ENCODE measurements around the gene GPAM. TPM values are rescaled to one million over a fixed set of nuclear protein-coding genes. Genes with fewer than 3 reads are reported as not detected.
A peak's percentile ranks its signal among the peaks of the same experiment; 100 is the strongest.
"Not testable (repeated sequence)": the region's sequence is repeated elsewhere in the genome, so short reads cannot be mapped to it uniquely, and the experiment has no call there.

GPAM gene
- total RNA-seq, 2 experiments from 2014 or later = 7.5 to 13.0 TPM

DNA sequence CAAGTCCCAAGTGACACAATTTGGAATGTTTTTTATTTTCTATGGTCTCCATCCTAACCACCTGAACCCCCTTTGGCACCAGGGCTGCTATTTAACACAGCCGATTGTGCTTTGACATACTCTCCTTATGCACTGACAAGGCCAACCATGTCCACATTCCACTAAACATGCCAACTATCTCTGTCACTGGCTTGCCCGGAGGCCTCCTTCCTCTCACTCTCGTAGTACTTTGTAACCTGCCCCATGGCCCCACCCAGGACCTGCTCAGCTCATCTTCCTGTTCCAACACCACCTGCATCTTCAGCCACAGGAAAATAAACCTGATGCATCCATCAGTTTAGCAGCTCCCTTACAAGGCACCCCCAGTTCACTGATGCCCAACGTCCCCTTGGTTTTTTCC, 63.1 kb downstream of the GPAM start:
- ChIA-PET POLR2A (no interaction called here), CTCF (ENCODE audit: unreplicated experiment) (no interaction called here)
- Histone ChIP-seq H3K27ac (ENCODE audit: low read depth, low read length, poor library complexity, severe bottlenecking) (no peak overlapping the region), H3K9me2 (ENCODE audit: insufficient read depth, low read length) (no peaks in the 10 kb centered on the region), H3K4me1 (ENCODE audit: insufficient read depth, low read length, poor library complexity, severe bottlenecking) (no peaks in the 10 kb centered on the region), H3K9me3 (ENCODE audit: low read length) (no peaks in the 10 kb centered on the region), H2AFZ (ENCODE audit: low read length) (no peak overlapping the region), H3K4me2 (ENCODE audit: low read length) (no peak overlapping the region), H3K79me2 (ENCODE audit: insufficient read depth, low read depth, low read length) (no peaks in the 10 kb centered on the region), H4K20me1 (ENCODE audit: insufficient read depth, low read length) (no peaks in the 10 kb centered on the region), H3K4me3 (ENCODE audit: low read depth, low read length, poor library complexity, severe bottlenecking) (no peak overlapping the region), H3K36me3 (ENCODE audit: insufficient read depth, low read length) (no peaks in the 10 kb centered on the region)
- no TSS peak for BruUV-seq (replicated peaks)
- intact Hi-C loops (cut with micrococcal nuclease; ENCODE audit: unreplicated experiment) = no loop called here
- TF ChIP-seq, protein P1, sequence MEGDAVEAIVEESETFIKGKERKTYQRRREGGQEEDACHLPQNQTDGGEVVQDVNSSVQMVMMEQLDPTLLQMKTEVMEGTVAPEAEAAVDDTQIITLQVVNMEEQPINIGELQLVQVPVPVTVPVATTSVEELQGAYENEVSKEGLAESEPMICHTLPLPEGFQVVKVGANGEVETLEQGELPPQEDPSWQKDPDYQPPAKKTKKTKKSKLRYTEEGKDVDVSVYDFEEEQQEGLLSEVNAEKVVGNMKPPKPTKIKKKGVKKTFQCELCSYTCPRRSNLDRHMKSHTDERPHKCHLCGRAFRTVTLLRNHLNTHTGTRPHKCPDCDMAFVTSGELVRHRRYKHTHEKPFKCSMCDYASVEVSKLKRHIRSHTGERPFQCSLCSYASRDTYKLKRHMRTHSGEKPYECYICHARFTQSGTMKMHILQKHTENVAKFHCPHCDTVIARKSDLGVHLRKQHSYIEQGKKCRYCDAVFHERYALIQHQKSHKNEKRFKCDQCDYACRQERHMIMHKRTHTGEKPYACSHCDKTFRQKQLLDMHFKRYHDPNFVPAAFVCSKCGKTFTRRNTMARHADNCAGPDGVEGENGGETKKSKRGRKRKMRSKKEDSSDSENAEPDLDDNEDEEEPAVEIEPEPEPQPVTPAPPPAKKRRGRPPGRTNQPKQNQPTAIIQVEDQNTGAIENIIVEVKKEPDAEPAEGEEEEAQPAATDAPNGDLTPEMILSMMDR (conservative IDR thresholded peaks at IDR 0.05; ENCODE audit: low read length) = no peak
- no peak for TF ChIP-seq EZH2phosphoT487 (IDR thresholded peaks at IDR 0.05; ENCODE audit: borderline replicate concordance, low read depth, low read length)
- no peak for DNase-seq (ENCODE audit: low spot score)

DNA sequence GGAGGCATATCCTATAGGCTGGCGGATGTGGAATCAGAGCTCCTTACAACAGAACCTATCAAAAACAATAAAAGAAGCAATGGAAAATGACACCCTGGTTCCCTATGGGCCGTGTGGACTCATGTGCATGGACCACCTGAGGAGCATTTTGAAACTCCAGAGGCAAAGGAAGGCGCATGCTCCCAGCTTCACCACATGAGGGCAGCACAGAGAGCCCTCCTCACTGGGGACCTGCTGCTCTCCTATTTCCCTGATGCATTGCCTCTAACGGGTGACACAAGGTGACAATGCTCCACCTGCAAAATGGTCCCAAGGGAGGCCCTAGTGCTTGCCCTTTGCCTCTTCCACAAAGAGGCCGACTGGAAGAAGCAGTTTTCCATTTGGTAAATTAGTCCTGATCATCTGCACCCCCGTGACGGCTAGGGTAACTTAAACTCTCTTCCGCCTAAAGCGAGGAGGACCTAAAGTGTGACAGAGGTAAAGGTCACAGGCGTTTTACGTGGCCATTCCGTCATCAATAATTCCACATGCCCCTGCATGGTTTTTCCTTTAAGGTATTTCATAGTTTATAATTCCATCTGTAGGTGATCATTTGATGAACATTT, 67.7 kb downstream of the GPAM start:
- CTCF ChIA-PET (ENCODE audit: unreplicated experiment) = no interaction called here
- H3K27ac ChIP-seq (ENCODE audit: low read depth, low read length, poor library complexity, severe bottlenecking) = no peak overlapping the region
- no peaks in the 10 kb centered on the region for H3K9me3 ChIP-seq (ENCODE audit: low read length)
- no peaks in the 10 kb centered on the region for H3K36me3 ChIP-seq (ENCODE audit: insufficient read depth, low read length)
- no peak overlapping the region for H3K4me3 ChIP-seq (ENCODE audit: low read depth, low read length, poor library complexity, severe bottlenecking)
- no peaks in the 10 kb centered on the region for H4K20me1 ChIP-seq (ENCODE audit: insufficient read depth, low read length)
- intact Hi-C loops (cut with micrococcal nuclease; ENCODE audit: unreplicated experiment) = loop anchor here (2.0 kb wide), 1 partner anchor 199 kb away; no protein-coding TSS in a partner anchor
- BruUV-seq (replicated peaks) = no TSS peak
- no peaks in the 10 kb centered on the region for H3K79me2 ChIP-seq (ENCODE audit: insufficient read depth, low read depth, low read length)
- no peak overlapping the region for H3K4me2 ChIP-seq (ENCODE audit: low read length)
- no peaks in the 10 kb centered on the region for H3K4me1 ChIP-seq (ENCODE audit: insufficient read depth, low read length, poor library complexity, severe bottlenecking)
- DNase-seq (ENCODE audit: low spot score) = peak; percentile 53
- TF ChIP-seq EZH2phosphoT487 (IDR thresholded peaks at IDR 0.05; ENCODE audit: borderline replicate concordance, low read depth, low read length) = no peak
- TF ChIP-seq, protein P1 (conservative IDR thresholded peaks at IDR 0.05; ENCODE audit: low read length) = peak; percentile 83
- H3K9me2 ChIP-seq (ENCODE audit: insufficient read depth, low read length) = no peaks in the 10 kb centered on the region
- H2AFZ ChIP-seq (ENCODE audit: low read length) = no peak overlapping the region
- POLR2A ChIA-PET = no interaction called here

DNA sequence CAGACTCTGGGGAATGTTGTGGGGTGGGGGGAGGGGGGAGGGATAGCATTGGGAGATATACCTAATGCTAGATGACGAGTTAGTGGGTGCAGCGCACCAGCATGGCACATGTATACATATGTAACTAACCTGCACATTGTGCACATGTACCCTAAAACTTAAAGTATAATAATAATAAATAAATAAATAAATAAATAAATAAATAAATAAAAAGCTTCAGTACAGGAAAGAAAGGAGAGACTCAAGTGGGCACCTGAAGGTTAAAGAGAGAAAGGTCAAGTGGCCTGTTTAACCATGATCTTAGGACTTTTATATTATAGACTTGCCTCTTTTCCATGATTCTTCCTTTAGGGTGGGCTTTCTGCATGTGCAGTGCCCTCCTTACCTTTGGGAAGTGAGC, 73.8 kb downstream of the GPAM start:
- BruUV-seq (replicated peaks); H3K9me2 ChIP-seq (ENCODE audit: insufficient read depth, low read length); H2AFZ ChIP-seq (ENCODE audit: low read length); CTCF ChIA-PET (ENCODE audit: unreplicated experiment); H3K4me1 ChIP-seq (ENCODE audit: insufficient read depth, low read length, poor library complexity, severe bottlenecking); H3K36me3 ChIP-seq (ENCODE audit: insufficient read depth, low read length); intact Hi-C loops (cut with micrococcal nuclease; ENCODE audit: unreplicated experiment); H3K27ac ChIP-seq (ENCODE audit: low read depth, low read length, poor library complexity, severe bottlenecking); H3K4me2 ChIP-seq (ENCODE audit: low read length); DNase-seq (ENCODE audit: low spot score); H4K20me1 ChIP-seq (ENCODE audit: insufficient read depth, low read length); H3K79me2 ChIP-seq (ENCODE audit: insufficient read depth, low read depth, low read length); H3K9me3 ChIP-seq (ENCODE audit: low read length); H3K4me3 ChIP-seq (ENCODE audit: low read depth, low read length, poor library complexity, severe bottlenecking): not testable (repeated sequence)
- POLR2A ChIA-PET = interaction anchor here (0.6 kb wide), 1 partner anchor 1008 kb away, joined by 3 read pairs; no protein-coding TSS in a partner anchor

Other genes starting within 250 kb of the GPAM start
- gene TECTB, start 99.6 kb upstream of the GPAM start, total RNA-seq (2014; rRNA removed; shearing (Covaris generic)) = not detected in 2 replicates
- not detected in 2 replicates for gene TECTB, start 99.6 kb upstream of the GPAM start, total RNA-seq (2022)
- 25.4 and 34.4 TPM in 2 replicates for gene ACSL5, start 190.4 kb upstream of the GPAM start, total RNA-seq (2014; rRNA removed; shearing (Covaris generic))
- 23.0 and 25.3 TPM in 2 replicates for gene ACSL5, start 190.4 kb upstream of the GPAM start, total RNA-seq (2022)